HG02759 (cell line): Measurements from ENCODE around the gene TTC39C.
A peak's percentile ranks its signal among the peaks of the same experiment; 100 is the strongest.
"Not testable (repeated sequence)": the region's sequence is repeated elsewhere in the genome, so short reads cannot be mapped to it uniquely, and the experiment has no call there.

Experiments used
- ATAC-seq: cut with Tn5 transposase; IDR thresholded peaks from one replicate; pipeline ENCODE4 v1.9.1; 2021; ENCODE audit warnings: mild to moderate bottlenecking, moderate library complexity; ENCODE audit not compliant: unreplicated experiment

TTC39C gene

DNA sequence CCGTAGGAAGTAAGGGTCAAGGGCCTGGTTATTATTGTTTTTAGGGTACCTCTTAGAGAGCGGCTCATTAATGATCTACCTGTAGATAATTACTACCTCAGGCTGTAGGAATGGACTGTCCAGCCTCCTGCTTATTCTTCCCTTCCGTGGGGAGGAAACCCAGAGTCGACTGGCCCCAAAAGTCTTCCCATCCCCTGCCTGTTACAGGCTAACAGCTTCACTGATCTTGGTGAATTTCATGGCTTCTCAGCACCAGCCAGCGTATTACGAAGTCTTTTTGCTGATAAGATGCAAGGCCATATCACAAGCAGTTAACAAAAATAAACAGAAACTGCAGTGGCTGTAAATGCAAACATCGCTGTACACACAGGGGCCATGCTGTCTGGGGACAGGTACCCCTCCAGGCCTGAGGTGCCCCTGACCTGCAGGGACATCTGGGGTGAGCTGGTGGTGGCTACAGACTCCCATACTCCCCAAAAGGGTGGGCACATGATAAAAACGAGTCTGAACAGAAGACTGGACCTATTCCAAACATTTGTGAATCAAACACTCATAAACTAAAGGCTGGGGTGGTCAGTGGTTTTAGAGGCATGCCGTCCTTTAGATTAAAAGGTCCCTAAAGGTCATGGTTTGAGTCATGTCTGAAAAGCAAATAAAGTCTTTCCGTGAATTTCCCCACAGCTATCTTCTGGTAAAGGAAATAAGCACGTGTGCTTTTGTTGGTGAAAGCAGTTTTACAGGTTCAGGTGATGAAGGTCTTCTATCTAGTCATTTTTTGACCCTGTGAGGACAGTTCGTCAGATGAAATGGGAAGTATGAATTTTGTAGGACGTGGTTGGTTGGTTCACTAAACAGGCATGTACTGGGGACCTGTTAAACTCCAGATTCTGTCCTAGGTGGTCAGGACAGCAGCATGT is 36.7 kb downstream of the TTC39C start:
- peak; percentile 56 for ATAC-seq

DNA sequence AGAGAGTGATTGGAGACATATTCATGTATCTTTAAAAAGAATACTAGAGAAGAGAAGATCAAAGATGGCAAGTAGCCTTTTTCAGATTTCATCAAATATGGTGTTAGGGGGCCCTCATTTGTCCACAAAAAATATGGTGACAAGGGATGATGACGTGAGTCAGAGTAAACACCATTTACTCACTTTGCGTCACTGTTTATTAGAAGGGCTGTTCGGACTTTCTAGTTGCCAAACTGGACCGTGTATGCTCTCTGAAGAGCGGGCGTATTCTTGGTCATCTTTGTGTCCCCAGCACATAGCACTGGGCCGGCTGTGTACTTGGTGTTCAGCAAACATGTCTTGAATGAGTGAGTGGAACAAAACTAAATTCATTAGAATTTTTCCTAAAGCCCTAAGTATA is 37.5 kb downstream of the TTC39C start:
- ATAC-seq: no peak

DNA sequence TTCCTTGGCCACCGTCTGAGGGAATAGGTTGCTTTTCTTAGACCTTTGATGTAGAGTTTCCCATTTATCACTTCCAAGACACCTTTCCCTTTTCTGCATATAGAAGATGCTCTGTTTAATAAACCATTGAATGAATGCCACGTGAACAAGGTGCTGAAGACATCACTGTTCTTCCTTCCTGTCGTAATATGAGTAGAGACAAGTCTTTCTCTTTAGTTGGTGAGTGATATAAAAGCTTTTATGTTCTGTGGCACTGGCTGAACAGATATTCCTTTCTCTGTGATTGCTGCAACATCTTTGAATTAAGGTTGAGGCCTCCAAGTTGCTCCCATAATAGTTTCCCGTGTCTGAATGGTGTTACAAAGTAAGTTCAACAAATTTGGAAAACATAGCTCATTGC is 38.7 kb downstream of the TTC39C start:
- no peak for ATAC-seq

DNA sequence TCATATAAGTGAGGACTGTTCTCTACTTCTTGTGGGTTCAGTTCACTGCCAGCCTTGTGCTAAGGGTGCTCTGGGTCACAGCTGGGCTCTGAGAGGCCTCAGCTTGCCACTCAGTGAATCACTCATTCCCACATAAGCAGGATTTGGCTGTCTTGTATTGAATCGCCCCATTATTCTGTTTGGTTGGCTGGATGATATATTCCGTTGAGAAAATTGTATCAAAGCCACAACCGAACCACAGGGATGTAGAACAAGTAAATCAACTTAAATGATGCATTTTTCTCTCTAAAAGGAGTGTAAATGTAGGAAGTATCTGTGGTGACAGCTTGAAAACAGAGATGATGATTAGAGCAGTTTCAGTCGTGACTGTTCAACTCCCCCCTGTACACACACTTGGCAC is 39.6 kb downstream of the TTC39C start:
- ATAC-seq: no peak

DNA sequence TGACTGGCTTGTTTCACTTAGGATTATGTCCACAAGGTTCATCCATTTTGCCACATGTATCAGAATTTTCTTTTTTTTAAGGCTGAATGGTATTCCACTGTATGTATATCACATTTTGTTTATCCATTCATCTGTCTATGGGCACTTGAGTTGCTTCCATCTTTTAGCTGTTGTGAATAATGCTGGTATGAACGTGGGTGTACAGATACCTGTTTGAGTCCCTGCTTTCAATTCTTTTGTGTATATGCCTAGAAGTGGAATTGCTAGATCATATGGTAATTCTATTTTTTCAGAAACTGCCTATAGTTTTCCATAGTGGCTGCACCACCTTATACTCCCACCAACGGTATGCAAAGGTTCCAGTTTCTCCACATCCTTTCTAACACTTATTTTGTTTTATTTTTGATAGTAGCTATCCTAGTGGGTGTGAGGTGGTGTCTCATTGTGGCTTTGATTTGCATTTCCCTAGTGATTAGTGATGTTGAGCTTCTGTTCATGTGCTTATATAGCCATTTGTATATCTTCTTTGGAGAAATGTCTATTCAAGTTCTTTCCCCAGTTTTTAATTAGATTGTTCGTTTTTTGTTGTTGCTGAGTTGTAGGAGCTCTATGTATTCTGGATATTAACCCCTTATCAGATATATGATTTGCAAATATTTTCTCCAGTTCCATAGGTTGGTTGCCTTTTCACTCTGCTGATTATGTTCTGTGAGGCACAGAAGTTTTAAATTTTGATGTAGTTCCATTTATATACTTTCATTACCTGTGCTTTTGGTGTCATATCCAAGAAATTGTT is 40.7 kb downstream of the TTC39C start:
- ATAC-seq: peak; percentile 51

DNA sequence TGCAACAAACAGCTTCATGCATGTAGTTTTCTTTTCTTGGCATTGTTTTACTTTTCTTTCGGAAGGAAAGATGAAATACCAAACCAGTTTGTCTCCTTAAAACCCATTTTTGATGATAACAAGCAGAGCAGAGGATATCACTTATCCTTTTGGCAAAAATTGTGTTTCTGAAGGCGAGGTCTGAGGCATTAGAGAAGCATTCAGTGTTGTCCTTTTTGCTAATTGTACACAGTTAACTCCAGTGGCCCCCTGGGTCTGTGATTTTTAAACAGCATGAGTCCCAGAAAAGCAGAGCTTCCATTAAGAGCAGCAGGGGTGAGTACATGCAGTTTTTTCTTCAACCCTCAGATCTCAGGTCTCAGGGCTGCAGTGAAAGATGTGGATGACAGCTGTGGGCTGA is 41.3 kb downstream of the TTC39C start:
- no peak for ATAC-seq

DNA sequence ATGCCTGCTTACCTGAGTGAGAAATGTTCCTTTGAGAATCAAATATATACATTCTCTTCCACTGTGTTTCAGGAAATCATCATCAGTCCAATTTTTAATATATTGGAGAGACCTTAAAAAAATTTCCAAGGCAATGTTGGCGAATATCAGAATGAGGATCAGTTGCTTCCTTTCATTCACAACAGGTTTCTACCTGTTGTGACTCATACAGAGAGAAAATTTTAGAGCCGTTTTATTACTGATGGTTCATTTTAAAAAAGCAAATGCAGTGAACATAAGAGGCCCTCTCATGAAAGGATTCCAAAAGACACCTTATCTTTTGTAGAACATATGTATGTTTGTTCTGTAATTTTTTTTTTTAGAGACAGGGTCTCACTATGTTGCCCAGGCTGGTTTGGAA is 42.0 kb downstream of the TTC39C start:
- no peak for ATAC-seq

DNA sequence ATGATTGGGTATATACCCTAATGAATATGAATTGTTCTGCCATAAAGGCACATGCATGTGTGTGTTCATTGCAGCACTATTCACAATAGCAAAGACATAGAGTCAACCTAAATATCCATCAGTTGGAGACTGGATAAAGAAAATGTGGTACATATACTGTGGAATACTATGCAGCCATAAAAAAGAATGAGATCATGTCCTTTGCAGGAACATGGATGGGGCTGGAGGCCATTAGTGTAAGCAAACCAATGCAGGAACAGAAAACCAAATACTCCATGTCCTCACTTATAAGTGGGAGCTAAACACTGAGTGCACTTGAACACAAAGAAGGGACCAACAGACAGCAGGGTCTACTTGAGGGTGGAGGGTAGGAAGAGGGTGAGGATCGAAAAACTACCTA is 43.2 kb downstream of the TTC39C start:
- no peak for ATAC-seq

DNA sequence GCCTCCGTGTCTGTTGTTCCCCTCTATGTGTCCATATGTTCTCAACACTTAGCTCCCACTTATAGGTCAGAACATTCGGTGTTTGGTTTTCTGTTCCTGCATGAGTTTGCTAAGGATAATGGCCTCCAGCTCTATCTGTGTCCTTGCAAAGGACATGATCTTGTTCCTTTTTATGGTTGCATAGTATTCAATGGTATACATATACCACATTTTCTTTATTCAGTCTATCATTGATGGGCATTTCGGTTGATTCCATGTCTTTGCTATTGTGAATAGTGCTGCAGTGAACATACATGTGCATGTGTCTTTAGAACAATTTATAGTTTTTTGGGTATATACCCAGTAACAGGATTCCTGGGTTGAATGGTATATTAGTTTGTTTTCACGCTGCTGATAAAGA is 44.8 kb downstream of the TTC39C start:
- not testable (repeated sequence) for ATAC-seq

DNA sequence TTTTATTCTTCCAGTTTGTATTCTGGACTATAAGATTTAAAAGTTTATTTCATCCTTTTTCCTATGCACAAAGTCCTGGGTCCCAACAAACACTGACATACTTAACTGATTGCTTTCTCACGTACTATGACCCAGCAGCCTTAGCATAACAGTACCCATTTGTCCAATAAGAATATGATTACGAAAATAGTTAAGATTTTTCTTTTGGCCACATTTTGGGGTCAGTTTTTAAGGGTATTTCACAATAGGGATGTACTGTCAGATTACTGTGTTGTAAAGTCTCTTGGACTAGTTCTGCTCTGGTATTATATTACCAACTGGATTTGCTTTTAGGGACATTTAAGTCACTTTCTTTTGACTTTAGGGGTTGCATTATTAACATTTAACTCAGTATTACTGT is 46.1 kb downstream of the TTC39C start:
- no peak for ATAC-seq

DNA sequence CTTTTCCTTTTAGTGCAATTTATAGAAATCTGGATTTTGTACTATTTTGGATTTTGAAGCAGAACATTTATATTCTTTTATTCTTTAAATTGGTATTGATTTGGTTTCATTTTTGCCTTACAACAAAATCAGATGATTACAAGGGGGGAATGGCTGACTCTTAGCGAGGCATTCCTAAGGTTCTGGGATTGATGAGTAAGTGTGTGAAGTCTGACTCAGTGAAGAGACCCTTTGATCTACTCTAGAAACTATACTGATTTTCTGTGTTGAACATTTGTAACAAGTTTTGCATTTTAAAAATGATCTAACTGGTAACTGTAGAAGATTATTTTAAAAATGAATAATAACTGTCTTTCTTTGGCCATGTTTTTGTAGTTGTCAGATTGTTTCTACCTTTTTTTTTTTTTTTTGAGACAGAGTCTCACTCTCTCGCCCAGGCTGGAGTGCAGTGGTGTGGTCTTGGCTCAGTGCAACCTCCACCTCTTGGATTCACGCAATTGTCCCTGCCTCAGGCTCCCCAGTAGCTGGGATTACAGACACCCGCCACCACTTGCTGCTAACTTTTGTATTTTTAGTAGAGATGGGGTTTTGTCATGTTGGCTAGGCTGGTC is 48.7 kb downstream of the TTC39C start:
- ATAC-seq: no peak

DNA sequence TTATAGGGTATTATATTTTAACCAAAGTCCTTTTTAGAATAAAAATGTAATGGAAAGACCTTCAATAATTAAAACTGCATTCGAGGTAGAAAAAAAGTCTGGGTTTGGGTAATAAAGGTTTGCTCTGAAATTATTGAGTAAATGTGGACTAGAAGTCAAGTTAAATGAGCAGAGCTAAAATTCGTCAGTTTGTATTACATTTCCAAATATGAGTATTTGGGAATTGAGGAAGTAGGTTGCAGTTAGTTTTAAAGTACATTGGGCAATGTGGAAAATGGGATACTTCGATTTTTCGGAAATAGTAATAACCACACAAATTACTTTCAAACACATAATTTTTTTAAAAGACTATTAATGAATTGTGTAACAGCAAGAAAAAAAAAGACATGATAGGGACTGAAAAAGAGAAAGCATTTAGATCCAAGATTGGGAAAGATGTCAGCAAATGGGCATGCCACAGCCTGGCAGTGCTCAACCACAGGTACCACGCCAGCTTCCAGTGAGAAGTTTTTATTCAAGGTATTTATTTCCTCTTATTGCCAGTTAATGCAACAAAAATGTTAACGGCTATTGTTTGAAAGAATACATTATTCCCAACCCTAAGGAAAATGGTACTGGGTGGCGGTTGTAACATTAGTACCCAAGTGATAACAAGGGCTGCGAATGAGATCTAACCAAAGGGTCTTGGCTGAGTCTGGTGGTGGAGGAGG is 50.0 kb downstream of the TTC39C start:
- no peak for ATAC-seq

DNA sequence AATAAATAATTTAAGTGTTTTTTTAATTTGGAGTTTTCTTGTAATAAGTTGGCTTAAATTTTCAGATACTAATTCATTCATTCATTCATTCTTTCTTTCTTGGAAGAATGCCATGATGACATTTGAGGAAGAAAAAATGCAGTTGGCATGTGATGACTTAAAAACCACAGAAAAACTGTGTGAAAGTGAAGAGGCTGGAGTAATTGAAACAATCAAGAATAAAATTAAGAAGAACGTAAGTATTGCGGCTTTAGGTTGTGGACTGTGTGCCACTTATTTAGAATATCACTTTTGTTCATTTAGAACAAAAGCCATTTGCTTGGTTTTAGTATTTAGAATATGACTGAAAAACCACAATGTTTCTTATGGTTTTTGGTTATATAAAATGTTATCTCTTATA is 51.4 kb downstream of the TTC39C start:
- ATAC-seq: no peak

DNA sequence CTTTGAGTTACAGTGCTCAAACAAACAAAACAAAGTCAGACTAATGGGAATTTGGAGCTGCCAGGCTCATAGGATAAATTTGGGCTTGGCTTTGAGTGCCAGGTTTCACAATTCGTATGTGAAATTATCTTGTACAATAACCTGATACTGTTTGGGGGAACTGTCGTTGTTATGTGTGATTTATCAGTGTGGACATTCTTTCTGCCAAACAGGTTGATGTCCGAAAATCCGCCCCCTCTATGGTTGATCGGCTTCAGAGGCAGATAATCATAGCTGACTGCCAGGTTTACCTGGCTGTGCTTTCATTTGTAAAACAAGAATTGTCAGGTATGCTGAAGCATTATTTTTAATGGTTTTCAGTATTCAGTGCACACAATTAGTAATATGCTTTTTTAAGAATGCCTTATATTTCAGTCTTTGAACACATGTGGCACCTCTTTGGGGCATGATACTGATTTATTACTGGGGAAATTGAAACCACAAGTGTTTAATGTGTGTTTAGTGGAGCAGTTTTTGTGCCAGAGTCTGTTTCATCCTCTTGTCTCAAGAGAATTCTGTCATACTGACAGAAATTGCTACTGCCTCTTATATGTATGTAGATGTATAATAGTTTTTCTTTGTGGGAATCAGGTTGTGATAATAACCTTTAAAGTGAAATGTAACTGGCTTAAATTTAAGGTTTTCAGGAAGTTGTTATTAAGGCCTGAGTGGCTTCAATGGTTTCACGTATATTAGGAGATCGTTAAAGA is 54.6 kb downstream of the TTC39C start:
- ATAC-seq: no peak

DNA sequence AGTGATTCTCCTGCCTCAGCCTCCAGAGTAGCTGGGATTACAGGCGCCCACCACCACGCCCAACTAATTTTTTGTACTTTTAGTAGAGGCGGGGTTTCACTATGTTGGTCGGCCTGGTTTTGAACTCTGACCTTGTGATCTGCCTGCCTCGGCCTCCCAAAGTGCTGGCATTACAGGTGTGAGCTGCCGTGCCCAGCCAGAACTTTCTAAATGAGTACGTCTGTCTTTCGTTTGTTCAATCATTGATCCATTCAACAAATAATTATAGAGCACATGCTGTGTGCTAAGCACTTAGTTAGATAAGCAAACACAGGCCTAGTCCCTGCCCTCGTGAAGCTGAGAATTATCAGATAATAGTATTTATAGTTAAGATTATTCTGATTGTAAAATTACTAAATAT is 56.5 kb downstream of the TTC39C start:
- ATAC-seq: no peak

DNA sequence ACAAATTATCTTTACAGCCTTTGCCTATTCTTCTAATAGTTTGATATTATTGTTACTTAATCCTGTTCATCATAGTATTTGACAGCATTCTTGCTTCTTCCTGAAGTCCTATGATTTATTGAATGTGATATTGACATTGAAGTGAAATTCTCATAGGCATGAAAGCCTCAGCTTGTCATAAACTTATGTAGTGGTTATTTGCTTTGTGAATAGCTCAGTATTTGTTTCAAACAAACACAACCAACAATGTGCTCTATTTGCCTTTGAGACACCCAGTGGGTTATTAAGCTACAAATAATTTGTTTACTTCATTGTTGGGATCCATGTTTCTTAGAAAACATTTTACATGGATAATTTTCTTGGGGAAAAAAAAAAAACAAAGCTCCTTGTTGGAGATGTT is 57.2 kb downstream of the TTC39C start:
- no peak for ATAC-seq

DNA sequence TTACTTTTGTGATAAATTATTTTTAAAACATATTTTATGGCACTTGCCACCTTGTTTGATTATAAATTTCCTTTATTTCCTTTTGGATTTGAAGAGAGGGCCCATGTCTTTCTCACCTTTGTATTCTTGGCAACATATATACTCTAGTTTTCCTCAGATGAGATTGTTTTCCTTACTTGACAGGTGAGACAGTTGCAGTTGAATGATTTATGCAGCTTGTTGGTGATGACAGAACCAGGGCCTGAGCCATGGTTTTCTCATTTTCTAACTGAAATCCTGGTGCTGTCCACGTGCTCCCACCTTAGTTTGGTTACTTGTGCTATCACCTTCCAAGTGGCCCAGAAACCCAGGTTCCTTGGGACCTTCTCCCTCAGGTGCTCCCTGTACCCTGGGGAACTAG is 58.2 kb downstream of the TTC39C start:
- no peak for ATAC-seq

DNA sequence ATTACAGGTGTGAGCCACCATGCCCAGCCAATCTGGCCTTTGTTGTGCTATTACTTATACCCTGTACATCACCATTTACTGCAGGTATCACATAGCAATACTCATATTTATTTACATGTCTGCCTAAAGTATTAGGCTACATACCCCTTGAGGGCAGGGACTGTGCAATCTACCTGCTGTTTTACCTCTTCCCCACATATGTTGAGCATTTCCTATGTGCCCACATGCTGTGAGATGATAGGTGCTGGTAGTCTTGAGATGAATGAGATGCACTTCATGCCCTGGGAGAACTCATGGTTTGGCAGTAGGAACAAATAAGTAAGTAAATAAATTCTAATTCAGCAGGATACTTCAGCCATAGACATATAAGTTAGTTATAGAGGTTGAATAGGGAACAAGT is 59.2 kb downstream of the TTC39C start:
- no peak for ATAC-seq

DNA sequence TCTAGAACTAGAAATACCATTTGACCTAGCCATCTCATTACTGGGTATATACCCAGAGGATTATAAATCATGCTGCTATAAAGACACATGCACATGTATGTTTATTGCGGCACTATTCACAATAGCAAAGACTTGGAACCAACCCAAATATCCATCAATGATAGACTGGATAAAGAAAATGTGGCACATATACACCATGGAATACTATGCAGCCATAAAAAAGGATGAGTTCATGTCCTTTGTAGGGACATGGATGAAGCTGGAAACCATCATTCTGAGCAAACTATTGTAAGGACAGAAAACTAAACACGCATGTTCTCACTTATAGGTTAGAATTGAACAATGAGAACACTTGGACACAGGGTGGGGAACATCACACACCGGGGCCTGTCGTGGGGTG is 60.2 kb downstream of the TTC39C start:
- ATAC-seq: not testable (repeated sequence)
